Astrocyte of the spinal cord (primary cell): ENCODE data around the gene LRR1.

ENCODE experiments used
- DNase-seq: peaks from one replicate; pipeline ENCODE4 v3.0.0; 2011; ENCODE audit warnings: low read depth, low spot score
- H3K4me3 ChIP-seq: 2 replicates; pipeline ENCODE4 v1.5.1; 2011; ENCODE audit warnings: low read depth, mild to moderate bottlenecking, low read length, moderate library complexity
- in situ Hi-C: cut with HindIII; loops from 2 replicates; pipeline ENCODE4 v1.10.0; 2017; ENCODE audit warnings: low sequenced_read_pairs
- TF ChIP-seq, protein P1 (sequence below): IDR thresholded peaks from 2 replicates; pipeline ENCODE4 v1.5.1; 2012; ENCODE audit warnings: low read depth, mild to moderate bottlenecking, low read length, inconsistent platforms

LRR1 gene

DNA sequence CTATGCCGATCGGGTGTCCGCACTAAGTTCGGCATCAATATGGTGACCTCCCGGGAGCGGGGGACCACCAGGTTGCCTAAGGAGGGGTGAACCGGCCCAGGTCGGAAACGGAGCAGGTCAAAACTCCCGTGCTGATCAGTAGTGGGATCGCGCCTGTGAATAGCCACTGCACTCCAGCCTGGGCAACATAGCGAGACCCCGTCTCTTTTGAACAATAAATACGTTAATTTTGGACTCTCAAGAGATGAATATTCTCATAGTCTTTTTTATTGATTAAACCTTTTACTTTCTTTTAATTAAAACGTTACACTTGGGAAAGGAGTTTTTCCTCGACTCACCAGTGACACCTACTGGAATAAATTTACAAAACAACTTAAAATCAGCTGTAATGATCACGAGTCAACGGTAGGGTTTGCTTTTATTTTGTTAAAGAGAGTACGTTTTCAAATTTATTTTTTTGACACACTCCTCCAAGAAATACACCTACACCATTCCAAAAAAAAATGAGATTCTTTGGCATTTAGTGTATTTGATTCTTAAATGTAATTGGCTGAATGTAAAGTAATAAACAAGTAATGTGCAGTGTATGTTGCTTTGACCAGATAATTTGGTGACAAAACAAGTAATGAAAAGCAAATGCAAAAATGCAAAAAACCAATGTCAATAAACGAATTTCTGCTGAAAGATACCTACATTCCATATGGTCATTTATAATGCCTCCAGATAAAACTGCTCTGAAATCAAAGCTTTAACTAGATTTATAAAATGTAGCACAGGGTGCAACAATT lies 11.9 kb upstream of the LRR1 start:
- TF ChIP-seq, protein P1, sequence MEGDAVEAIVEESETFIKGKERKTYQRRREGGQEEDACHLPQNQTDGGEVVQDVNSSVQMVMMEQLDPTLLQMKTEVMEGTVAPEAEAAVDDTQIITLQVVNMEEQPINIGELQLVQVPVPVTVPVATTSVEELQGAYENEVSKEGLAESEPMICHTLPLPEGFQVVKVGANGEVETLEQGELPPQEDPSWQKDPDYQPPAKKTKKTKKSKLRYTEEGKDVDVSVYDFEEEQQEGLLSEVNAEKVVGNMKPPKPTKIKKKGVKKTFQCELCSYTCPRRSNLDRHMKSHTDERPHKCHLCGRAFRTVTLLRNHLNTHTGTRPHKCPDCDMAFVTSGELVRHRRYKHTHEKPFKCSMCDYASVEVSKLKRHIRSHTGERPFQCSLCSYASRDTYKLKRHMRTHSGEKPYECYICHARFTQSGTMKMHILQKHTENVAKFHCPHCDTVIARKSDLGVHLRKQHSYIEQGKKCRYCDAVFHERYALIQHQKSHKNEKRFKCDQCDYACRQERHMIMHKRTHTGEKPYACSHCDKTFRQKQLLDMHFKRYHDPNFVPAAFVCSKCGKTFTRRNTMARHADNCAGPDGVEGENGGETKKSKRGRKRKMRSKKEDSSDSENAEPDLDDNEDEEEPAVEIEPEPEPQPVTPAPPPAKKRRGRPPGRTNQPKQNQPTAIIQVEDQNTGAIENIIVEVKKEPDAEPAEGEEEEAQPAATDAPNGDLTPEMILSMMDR, result peak; percentile 64
- in situ Hi-C loops, result no loop called here
- H3K4me3 ChIP-seq, result peak overlapping the region; percentile 23
- DNase-seq, result peak; percentile 86

DNA sequence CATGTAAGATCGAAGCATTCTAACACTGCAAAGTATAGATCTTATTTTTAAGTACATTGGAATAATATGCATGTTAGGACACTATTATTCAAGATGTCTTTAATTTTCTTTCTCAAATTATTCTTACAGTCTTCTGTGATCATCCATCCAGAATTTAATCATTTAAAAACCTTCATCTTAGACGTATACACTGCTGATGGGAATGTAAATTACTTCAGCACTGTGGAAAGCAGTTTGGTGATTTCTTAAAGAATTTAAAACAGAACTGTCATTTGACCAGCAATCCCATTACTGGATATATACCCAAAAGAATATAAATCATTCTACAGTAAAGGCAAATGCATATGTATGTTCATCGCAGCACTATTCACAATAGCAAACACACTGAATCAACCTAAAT lies 9.4 kb upstream of the LRR1 start:
- TF ChIP-seq, protein P1, result no peak
- in situ Hi-C loops, result no loop called here
- DNase-seq, result no peak
- H3K4me3 ChIP-seq, result no peak overlapping the region

DNA sequence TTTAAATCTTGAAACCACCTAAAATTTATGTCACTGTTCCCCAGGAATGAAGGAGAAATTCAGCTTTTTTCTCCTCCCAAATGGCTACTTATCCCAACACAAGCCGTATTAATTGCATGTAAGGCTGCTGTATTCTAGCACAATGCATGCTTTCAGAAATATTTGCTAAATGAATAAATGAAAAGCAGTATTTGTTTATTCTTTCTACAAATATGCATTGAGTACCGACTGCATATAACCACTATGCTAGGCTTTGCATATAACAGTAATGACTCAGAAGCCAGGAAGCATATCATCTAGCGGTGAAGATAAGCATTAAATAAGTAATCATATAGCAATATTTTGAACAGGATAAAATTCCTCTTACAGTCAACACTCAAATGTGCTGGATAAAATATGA lies 5.7 kb upstream of the LRR1 start:
- TF ChIP-seq, protein P1, result no peak
- in situ Hi-C loops, result no loop called here
- DNase-seq, result peak; percentile 33
- H3K4me3 ChIP-seq, result no peak overlapping the region

DNA sequence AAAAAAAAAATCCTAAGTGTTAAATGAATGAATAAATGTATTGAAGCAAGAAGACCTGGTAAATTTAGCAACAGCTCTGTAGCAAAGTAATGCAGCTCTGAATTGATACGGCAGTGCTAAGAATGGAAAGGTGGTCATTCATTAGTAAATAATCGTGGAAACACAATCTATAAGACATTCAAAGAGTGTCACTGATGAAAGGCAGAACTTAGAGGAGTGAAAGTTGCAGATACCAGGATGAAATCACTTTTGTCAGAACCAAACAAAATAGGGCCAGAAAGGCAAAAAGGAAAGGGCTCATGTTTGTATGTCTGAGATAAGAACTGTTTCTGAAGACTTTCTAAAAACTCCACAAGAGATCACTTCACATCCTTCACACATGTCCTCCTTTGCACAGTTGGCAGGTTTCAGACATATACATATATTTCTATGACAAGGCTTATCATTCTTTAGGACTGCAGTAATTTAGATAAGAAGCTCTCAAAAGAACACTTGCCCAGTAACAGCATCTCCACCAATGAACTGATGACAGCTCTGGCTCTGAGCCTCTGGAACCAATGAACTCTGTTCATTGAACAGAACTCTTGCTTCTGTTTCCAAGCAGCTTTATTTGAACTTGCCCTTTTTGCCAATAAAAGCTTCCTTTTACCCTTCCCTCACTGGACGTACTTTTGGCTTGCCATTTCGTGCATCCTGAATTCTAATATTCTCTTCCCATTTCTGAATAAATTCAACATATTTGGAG lies 4.2 kb upstream of the LRR1 start:
- in situ Hi-C loops, result no loop called here
- DNase-seq, result peak; percentile 59
- TF ChIP-seq, protein P1, result no peak
- H3K4me3 ChIP-seq, result no peak overlapping the region

DNA sequence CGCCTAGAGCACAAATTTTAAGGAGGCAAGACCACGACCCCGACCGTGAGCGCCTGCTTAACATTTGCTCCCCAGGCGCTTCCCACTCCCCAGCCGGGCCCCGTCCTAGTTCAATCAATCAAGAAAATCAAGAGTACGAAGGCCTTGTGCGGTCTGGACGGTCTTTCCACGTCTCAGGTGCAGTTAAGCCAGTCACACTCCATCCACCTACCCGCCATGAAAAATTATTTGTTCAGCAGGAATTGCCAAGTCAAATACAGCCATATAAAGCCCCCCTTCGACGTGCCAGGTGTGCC lies 603 bp upstream of the LRR1 start:
- no peak for DNase-seq
- in situ Hi-C loops, result no loop called here
- H3K4me3 ChIP-seq, result peak overlapping the region; percentile 88
- TF ChIP-seq, protein P1, result no peak

DNA sequence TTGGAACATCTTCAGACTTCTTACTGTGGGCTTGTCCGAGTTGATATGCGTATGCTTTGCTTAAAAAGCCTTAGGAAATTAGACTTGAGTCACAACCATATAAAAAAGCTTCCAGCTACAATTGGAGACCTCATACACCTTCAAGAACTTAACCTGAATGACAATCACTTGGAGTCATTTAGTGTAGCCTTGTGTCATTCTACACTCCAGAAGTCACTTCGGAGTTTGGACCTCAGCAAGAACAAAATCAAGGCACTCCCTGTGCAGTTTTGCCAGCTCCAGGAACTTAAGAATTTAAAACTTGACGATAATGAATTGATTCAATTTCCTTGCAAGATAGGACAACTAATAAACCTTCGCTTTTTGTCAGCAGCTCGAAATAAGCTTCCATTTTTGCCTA lies 8.8 kb downstream of the LRR1 start:
- in situ Hi-C loops, result no loop called here
- no peak overlapping the region for H3K4me3 ChIP-seq
- TF ChIP-seq, protein P1, result no peak
- no peak for DNase-seq
